ES-I3 (cell line): Measurements from ENCODE around the gene EGFL7.

Source experiments
- H3K36me3 ChIP-seq: 2 replicates; pipeline ENCODE4 v1.6.1; 2013; ENCODE audit warnings: mild to moderate bottlenecking, low read length, control low read depth, moderate library complexity; ENCODE audit not compliant: insufficient read depth
- H3K4me1 ChIP-seq: 2 replicates; pipeline ENCODE4 v1.6.1; 2013; ENCODE audit warnings: mild to moderate bottlenecking, control low read depth, low read length; ENCODE audit not compliant: insufficient read depth
- H3K9ac ChIP-seq: 2 replicates; pipeline ENCODE4 v1.6.1; 2013; ENCODE audit warnings: low read depth, mild to moderate bottlenecking, low read length, moderate library complexity
- H3K9me3 ChIP-seq: 2 replicates; pipeline ENCODE4 v1.6.1; 2013; ENCODE audit warnings: mild to moderate bottlenecking, low read length, moderate library complexity; ENCODE audit not compliant: control insufficient read depth, insufficient read depth

The EGFL7 gene

GRCh38 chr9:136667940-136668760, 5.4 kb downstream of the EGFL7 start:
- Histone ChIP-seq H3K4me1 (no peaks in the 10 kb centered on the region; the same call in 1 of the 2 replicates), H3K9me3 (no peaks in the 10 kb centered on the region), H3K9ac (no peak overlapping the region), H3K36me3 (no peaks in the 10 kb centered on the region)

- Histone ChIP-seq H3K9ac (no peak overlapping the region), H3K36me3 (no peaks in the 10 kb centered on the region), H3K4me1 (no peaks in the 10 kb centered on the region; the same call in 1 of the 2 replicates), H3K9me3 (no peaks in the 10 kb centered on the region)
Measured at GRCh38 chr9:136668983-136669790, 6.5 kb downstream of the EGFL7 start.

GRCh38 chr9:136669791-136670464, 7.2 kb downstream of the EGFL7 start:
- no peaks in the 10 kb centered on the region for H3K36me3 ChIP-seq
- H3K4me1 ChIP-seq = no peaks in the 10 kb centered on the region; the same call in 1 of the 2 replicates
- no peak overlapping the region for H3K9ac ChIP-seq

GRCh38 chr9:136670576-136671253, 8.0 kb downstream of the EGFL7 start:
- Histone ChIP-seq H3K9ac (no peak overlapping the region), H3K4me1 (no peaks in the 10 kb centered on the region; the same call in 1 of the 2 replicates), H3K36me3 (no peaks in the 10 kb centered on the region), H3K9me3 (no peaks in the 10 kb centered on the region)

More at GRCh38 chr9:136669791-136670464, 7.2 kb downstream of the EGFL7 start:
- H3K9me3 ChIP-seq = no peaks in the 10 kb centered on the region

- no peaks in the 10 kb centered on the region for H3K36me3 ChIP-seq
- no peak overlapping the region for H3K9ac ChIP-seq
- no peaks in the 10 kb centered on the region; the same call in 1 of the 2 replicates for H3K4me1 ChIP-seq
- no peaks in the 10 kb centered on the region for H3K9me3 ChIP-seq
Measured at GRCh38 chr9:136671254-136671614, 8.5 kb downstream of the EGFL7 start.

- H3K9me3 ChIP-seq = no peaks in the 10 kb centered on the region
- H3K36me3 ChIP-seq = no peaks in the 10 kb centered on the region
- no peaks in the 10 kb centered on the region; the same call in 1 of the 2 replicates for H3K4me1 ChIP-seq
- no peak overlapping the region for H3K9ac ChIP-seq
Measured at GRCh38 chr9:136671646-136672430, 9.1 kb downstream of the EGFL7 start.

- Histone ChIP-seq H3K4me1 (no peaks in the 10 kb centered on the region; the same call in 1 of the 2 replicates), H3K9ac (no peak overlapping the region), H3K9me3 (no peaks in the 10 kb centered on the region), H3K36me3 (no peaks in the 10 kb centered on the region)
Measured at GRCh38 chr9:136672431-136673087, 9.8 kb downstream of the EGFL7 start.

- no peak overlapping the region for H3K9ac ChIP-seq
- H3K36me3 ChIP-seq = no peaks in the 10 kb centered on the region
- no peaks in the 10 kb centered on the region for H3K9me3 ChIP-seq
- H3K4me1 ChIP-seq = no peaks in the 10 kb centered on the region; the same call in 1 of the 2 replicates
Measured at GRCh38 chr9:136673088-136673974, 10.6 kb downstream of the EGFL7 start.

- no peaks in the 10 kb centered on the region for H3K36me3 ChIP-seq
- no peak overlapping the region for H3K9ac ChIP-seq
- no peaks in the 10 kb centered on the region; the same call in 1 of the 2 replicates for H3K4me1 ChIP-seq
- H3K9me3 ChIP-seq = no peaks in the 10 kb centered on the region
Measured at GRCh38 chr9:136673975-136674785, 11.5 kb downstream of the EGFL7 start.

GRCh38 chr9:136674786-136675349, 12.2 kb downstream of the EGFL7 start:
- no peaks in the 10 kb centered on the region for H3K36me3 ChIP-seq
- no peaks in the 10 kb centered on the region for H3K9me3 ChIP-seq
- H3K9ac ChIP-seq = no peak overlapping the region
- H3K4me1 ChIP-seq = no peaks in the 10 kb centered on the region; the same call in 1 of the 2 replicates

GRCh38 chr9:136675477-136676296, 13.0 kb downstream of the EGFL7 start:
- H3K9me3 ChIP-seq = no peaks in the 10 kb centered on the region
- no peak overlapping the region for H3K9ac ChIP-seq
- no peaks in the 10 kb centered on the region; the same call in 1 of the 2 replicates for H3K4me1 ChIP-seq
- H3K36me3 ChIP-seq = no peaks in the 10 kb centered on the region
